Medulla oblongata (tissue), 1 donor: ENCODE measurements around the gene KYNU.

Experiments used
- DNase-seq: peaks from one replicate; pipeline ENCODE4 v3.0.0-alpha.2; 2015; ENCODE audit errors: extremely low spot score

KYNU gene

DNA sequence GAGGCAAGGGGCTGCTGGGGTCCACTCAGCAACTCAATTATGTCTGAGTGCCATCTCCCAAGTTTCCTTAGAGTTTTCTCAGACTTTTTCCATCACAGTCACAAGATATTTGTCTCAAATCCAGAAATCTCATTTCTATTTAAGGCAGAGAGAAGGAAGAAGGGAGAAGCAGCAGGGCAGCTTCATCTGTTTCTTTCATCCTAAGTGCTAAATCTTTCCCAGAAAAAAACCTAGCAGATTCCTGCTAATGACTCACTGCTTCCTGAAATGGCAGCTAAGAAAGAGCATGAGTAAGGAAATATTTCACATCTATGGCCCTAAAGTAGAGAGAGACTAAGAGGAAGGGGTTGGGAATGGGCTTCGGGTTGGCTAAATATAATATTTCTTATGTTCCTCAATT is 88.0 kb downstream of the KYNU start:
- DNase-seq, result no peak

DNA sequence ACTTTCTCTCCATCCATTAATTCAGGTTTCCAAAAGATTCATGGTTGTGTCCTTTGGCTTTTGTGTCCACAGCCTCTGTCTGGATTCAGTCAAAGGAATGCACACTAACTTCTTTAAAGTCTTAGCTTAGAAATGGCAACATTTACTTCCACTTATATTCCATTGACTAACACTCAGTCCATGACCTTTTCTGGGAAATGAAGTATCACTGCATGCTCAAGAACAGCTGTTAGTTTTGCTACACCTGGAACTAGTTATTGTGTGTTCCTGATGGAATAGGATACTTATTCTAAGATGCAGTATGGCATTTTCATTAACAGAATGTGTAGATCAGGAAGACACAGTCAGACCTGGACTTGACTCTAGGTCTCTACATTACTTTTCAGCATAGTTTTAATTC is 88.8 kb downstream of the KYNU start:
- no peak for DNase-seq

DNA sequence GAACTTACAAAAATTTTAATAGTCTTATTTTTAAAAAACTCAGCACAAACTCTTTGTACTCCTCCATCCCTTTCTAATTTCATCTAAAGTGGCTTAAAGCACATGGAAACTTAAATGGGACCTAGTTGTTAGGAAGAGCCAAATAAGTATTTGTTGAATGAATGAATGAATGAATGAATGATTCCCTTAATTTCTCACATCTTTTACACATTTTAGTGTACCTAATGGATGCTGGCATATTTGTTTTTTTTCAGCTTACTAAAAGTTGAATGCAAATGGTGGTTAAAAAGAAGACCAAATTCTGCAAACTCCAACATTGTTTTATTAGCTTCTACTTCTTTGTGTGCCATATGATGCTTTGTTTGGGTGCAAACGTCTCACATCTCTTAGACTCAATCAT is 89.6 kb downstream of the KYNU start:
- no peak for DNase-seq

DNA sequence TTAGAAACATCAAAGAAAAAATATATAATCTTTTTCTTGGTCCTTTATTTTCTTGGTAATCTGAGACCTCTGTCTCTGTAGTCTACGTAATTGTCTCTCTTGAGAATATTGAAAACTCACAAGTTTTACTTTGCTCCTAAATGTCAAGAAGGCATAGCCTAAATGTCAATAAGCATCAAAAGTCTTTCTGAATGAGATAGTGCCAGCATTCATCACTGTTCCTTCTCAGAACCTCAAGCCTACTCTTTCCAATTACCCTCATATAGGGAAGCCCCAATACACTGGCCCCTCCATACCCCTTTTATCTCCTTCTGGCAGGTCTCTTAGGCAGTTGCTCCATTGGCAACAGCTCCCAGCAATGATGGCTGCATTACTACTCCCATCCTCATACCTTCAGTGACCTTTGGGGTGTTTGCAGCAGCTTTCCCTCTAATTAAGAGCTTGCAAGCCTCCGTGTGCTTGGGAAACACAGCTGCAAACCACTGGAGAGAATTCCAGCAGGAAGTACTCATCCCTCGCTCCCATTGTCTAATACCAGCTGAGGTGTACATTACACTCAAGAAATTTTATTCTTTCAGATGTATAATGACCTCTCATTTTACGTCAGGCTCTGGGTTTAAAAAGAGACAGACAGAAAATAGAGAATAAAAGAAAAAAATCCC is 95.8 kb downstream of the KYNU start:
- no peak for DNase-seq

DNA sequence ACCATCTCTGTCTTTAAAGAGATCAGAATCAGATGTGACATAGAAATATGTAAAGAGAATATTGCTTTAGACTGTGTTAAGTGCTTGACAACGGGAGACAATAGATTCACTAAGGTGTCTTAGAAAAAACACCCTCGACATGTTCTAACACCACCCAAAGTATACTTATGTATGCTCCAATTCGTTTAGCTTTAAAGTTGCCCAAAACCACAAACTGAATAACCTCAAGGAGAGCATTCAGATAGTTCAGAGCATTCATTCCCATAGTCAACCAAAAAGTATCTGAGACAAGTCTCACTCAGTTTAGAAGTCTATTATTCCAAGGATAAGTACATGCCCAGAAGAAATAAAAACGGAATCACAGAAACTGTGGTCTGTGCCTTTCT is 96.4 kb downstream of the KYNU start:
- no peak for DNase-seq

DNA sequence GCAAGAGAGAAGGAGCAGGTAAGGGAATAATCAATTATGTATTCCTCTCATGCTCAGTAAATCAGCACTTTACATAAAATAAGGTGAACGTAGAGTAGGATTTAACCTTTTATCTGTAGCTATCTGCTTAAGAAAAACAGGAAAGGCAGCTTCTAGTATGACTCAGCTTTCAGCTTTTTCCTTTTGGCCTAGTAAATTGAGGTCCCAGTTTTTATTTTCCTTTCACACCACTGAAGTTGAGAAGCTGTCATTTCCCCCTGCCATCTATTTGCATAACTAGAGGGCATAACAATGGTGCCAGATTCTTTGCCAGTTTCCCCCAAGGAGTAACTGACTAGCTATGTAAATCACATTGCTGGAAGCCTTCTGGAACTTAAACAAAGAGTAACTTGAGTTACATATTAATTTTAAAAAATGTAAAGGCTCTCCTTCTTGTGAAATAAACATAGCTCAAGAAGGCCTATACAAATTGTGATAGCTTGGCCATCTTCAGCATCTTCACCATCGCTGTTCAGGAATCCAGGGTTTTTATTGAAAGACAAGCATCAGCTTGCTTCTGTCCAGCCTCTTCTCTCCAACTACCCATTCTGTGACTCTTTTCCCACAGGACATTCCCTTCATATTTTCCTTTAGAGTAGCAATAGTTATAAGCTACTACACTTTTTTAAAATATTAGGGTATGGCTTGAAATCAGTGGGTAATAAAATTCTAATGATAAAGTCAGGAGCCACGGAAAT is 97.0 kb downstream of the KYNU start:
- no peak for DNase-seq

DNA sequence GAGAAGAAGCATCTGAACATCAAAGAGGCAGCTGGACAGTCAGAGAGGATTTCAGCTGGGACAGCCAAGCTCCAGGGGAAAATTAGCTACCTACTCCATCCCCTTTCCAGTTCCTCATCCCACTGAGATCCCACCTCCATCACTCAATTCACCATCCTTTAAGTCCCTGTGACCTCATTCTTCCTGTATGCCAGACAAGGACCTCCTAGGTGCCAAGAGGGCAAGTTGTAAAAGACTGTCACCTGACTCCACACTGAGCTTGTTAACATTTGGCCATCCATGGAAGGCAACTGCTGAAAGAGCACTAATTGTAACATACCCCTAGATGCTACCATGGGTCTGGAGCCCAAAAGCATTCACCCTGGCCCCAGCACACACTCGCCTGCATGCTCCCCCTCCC is 97.8 kb downstream of the KYNU start:
- no peak for DNase-seq

DNA sequence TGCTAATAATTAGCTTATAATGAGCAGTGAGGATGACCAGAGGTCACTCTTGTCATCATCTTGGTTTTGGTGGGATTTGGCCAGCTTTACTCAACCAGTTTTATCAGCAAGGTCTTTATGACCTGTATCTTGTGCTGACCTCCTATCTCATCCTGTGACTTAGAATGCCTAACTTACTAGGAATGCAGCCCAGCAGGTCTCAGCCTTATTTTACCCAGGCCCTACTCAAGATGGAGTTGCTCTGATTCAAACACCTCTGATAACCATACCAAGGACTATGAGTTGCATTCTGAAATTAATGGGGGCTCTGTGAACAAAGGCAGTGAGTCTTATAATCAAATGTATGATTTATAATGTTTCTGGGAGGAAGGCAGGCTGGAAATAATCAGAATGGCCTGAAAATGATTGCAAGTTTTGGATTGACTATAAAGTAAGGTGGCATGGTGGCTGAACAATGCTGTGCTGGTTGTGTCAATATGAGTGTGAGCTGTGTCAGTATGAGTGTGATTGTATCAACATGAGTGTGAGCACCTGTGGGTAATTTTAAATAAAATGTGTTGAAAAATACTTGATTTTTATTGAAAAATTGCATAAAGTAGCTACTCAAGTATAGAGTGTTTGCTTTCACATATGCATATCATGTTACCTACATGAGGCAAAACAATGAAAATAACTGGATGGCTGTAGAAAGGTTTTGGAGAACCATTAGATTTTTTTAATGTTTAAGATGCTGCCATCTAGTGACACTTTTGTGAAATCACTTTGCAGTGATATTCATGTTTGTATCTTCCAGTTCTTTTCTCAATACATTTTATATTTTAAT is 103.0 kb downstream of the KYNU start:
- DNase-seq, result peak; percentile 26

DNA sequence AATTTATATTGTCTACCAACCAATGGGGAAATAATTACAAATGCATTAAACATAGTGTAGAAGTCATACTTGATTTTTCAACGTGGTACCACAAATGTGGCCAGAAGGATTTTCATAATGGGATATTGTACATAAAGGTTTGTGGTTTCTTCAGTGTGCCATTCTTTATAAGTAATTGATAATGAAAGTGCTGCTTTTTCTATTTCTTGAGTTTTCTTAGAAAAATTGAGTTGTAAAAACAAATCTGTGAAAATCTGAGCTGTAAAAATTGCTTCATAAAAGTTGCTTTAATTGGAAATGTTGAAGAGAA is 103.6 kb downstream of the KYNU start:
- no peak for DNase-seq

DNA sequence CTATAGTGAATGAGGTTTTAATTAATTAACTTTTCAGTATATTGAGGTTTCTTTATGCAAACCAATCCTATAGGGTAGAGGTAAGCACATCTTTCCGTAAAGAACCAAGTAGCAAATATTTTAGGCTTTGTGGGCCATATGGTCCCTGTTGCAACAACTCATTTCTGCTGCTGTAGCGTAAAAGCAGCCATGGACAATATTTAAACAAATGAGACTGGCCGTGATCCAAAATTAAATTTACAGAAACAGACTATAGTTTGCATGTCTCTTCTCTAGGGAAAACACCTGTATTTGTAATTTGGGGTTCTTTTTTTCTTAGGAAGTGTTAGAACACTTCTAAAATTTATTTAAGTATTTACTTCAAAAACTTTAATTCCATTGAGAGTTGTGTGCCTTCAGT is 104.3 kb downstream of the KYNU start:
- DNase-seq, result no peak

DNA sequence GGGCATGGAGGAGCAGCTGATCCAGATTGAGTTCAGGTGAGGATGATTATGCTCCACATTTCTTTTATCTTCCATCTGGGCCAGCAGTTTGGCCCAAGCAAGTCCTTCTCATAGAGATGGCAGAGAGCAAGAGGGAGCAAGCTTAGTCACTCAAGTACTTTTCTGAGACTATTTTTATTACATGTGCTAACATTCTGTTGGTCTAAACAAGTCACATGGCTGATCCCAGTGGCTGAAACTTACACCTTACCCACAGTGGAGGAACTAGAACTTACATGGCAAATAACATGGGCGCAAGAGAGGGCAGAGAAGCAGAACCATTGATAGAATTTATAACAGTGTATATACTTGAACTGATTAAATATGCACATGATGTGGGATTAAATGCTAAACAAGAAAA is 105.7 kb downstream of the KYNU start:
- DNase-seq, result no peak

DNA sequence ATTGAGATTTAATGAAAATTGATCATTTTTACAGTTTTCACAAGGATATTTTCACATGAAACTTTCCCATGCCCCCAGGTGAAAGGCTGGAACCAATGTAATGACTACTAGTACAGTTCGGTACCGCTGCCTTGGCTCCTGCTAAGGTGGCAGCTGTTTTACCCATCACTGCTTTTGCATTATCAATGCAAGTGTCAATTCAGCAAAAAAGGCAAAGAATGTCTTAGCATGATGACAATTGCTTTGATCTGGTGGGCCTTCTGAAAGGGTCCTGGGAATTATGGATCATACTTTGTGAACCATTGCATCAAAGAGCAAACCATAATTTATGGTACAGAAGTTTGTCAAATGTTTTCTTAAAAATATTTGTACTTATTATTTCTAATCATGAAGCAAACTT is 107.2 kb downstream of the KYNU start:
- no peak for DNase-seq

DNA sequence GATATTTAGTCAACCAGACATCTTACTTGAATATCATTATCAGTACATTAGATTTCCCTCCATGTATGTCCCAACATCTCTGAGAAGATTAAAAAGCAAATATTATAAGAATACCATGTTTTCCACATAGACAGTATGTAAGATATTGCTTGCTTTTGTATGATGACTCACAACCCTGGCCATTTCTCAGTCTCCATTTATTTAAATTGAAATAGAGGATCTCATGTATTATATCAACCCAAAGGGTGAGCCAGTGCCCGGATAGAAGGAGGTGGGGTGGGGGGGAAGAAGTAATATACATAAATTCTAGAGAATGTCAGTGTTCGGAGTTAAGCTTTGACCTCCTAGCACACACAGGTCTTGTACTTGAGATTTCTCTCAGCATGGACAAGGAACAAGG is 109.6 kb downstream of the KYNU start:
- DNase-seq, result no peak

DNA sequence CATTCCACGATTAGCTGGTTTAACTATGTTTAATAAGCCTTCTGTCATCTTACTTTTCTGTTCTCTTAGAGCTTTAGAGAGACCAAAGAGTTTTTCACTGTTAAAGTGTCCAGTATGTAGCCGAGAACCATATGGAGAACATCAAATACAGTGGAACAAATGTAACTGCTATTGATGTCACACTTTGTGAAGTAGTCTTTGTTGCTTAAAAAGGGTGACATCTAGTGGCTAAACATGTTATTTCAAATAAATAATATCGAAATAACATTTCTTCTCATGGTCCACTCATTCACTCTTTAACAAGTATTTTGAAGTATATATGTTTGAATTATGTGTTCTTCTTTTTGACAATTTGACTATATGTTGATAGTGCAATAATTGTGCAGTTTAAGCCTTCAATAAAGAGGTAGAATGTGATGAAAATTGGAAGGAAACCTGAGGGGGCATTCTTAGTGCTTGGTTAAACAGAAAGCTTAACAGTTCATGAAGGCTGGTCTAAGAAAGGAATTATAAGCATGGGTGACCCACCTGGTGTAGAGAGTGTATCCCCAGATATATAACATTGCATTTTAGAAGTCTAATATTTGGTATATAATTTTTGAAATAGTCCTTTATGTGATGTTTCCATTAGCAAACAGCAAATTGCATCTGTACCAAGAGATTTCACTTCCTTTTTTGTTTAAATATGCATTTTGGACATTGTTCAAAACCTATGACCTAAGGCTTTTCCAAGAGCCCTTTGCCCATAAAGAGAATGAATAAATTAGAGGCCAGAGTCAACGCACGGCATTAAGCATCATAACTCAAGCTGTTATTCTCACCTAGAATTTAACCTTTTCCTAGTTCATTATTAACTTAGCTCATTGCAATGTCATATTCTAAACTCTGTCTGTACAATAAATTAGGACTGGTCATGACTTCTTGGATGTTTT is 112.1 kb downstream of the KYNU start:
- DNase-seq, result peak; percentile 55

DNA sequence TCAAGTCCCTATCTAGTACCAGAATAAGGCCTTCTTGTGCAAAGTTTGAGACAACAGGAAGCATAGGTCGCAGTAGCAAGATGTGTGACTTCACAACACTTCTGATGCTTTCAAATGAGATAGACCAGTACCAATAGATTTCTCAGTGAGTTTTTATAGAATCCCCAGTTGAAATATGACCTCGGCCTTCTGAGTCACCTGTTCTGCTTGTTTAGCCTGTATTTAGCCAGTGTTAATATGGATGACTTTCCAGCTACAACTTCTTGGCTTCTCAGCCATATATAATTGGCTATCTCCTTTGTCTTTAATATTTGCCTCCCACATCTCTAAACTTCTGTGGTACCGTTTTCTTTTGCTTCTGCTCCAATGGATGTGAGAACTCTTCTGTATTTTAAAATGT is 113.8 kb downstream of the KYNU start:
- no peak for DNase-seq

DNA sequence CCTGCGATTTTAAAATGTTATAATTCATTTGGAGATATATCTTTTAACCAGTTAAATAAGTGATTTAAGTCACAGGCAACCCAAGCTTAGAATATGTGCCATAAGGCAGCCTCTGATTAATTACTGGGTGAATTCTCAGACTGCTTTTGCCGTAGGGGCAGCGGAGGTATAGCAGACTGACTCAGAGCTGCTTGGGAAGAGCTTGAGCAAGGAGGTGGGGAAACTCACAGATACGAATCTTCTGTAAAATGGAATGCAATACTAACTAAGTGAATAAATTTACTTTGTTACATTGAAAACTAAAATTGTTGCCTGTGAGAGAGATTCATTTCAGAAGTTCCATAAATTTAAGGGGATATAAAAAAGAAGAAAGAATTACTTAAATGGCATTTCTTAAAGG is 115.4 kb downstream of the KYNU start:
- DNase-seq, result no peak

DNA sequence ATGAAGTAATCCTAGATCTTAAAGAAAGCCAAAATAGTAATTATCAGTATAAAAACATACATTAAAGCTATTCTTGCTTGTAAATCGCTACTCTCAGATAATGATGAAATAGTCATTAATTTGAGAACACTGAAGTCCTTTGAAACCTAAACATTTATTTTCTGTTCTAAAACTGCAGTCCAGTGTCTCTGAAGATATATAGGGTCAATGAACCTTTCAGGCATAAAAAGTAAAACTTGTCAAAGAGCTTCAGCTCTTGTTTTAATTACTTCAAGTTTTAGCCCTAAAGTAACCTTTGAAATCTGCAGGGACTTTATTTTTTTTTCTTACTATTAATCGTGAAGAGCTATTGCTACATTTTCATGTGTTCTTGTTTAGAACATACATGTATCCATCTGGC is 116.3 kb downstream of the KYNU start:
- no peak for DNase-seq

DNA sequence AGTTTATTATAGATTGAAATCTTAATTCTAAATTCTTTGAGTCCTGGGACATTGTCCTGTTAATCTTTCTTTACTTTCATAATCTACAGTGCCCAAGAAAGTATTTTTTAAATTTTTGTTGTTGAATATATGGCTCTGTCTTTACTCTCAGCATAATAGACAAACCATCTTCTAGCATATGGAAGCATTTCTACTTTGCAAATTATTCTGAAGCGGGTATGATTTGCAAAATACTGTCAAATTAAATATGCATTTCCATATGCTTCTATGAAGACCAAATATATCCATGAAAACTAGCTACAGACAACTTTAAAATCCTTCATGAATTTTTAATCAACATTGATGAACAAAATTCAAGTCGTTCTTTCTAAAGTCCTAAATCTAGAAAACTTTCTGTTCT is 117.2 kb downstream of the KYNU start:
- DNase-seq, result no peak

DNA sequence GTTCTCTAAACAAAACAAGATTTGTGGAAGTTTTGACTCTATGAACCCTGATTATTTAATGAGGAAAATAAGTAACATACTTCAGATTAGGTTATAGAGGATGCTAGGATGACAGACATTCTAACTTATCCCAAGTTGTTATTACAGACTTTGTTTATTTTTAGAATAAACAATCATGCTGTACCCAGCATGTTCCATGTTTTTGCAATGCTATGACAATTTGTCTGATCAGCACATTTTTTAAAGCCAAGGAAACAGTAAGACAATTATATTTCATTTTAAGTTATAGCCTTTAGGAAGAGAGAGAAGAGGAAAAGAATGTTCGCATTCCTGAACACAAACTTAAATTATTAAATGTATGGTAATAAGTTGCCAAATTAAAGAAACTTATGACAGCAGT is 119.8 kb downstream of the KYNU start:
- DNase-seq, result no peak

DNA sequence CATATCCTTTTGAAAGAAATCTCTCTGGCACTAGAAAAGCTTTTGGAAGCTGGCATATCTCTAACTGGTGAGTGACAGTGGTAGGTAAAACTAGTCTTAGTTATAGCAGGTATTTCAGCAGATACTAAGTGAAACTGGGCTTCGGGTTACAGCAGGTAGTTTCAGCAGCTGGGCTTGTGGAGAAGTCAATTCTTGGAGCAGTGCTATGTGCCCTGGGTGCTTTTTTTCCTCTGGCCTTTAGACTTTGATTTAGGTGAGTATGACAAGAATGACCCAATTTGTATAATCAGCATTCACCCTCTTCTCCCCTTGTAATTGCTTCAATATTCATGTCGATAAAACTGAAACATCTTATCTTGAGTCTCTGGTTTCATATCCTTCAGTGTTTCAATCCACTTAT is 123.1 kb downstream of the KYNU start:
- no peak for DNase-seq

DNA sequence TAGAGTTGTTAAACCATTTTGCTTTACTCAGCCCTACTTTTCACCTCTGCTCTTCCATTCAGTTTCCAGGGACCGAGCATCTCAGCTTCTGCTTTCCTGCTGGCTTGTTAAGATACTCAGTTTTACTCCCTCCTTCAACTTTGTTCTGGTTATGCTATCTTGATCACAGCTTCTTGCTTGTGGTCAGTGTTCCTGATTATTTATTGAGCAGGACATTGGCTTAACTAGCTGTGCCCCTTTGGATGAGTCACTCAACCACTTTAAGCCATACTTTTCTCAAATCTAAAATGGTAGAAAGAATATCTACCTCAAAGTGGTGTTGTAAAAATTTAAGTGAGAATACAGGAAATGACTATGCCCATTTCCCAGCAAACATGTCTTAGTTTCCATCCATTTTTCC is 124.0 kb downstream of the KYNU start:
- DNase-seq, result no peak

DNA sequence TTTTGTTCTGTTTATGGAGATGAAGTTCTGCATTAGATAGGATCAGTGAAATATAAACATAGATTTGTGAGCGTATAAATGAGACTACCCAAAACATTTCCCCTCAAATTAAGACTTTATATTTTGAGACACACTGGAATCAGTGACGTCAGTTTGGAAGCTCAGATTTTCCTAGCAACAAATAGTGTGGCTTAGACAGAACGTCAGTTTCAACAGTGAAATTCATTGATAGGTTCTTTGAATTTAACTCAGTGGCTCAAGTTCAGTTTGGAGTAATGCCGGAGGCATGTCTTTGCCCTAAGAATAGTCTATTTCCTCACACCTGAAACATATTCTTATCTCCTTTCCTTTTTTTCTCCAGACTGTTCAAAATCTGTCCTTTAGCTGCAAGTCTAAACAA is 138.2 kb downstream of the KYNU start:
- no peak for DNase-seq
